Urinary bladder (tissue), 4 donors: ENCODE measurements around the gene TMEM179. TPM values are rescaled to one million over a fixed set of nuclear protein-coding genes. Genes with fewer than 3 reads are reported as not detected.

ENCODE experiments used
- DNase-seq: peaks from one replicate; pipeline ENCODE4 v3.0.0-alpha.2; 2015; ENCODE audit errors: extremely low spot score
- H3K27ac ChIP-seq: one replicate; pipeline ENCODE4 v1.5.1; 2013; ENCODE audit warnings: low read depth, mild to moderate bottlenecking, moderate library complexity
- H3K36me3 ChIP-seq: one replicate; pipeline ENCODE4 v1.6.1; 2013; ENCODE audit warnings: mild to moderate bottlenecking, moderate library complexity; ENCODE audit not compliant: insufficient read depth
- H3K4me1 ChIP-seq: one replicate; pipeline ENCODE4 v1.6.1; 2013; ENCODE audit warnings: mild to moderate bottlenecking, moderate library complexity; ENCODE audit not compliant: insufficient read depth
- H3K4me3 ChIP-seq: one replicate; pipeline ENCODE4 v1.5.1; 2013; ENCODE audit warnings: low read depth, low read length
- WGBS: extraction: QIAGEN DNeasy Blood & Tissue Kit; methylation state at CpG from one replicate; pipeline ENCODE4 v1.1.7; 2013; 5-methylcytosine and 5-hydroxymethylcytosine counted together
- polyA plus RNA-seq: library from polyadenylated mRNA; stranded (reverse); fragments of 200-250 nt; gene quantifications from one replicate; pipeline ENCODE4 v1.2.3, GENCODE V29; 2013
- total RNA-seq: library from RNA; depleted of rRNA; stranded (reverse); fragments of >200 nt; gene quantifications from one replicate; pipeline ENCODE4 v1.2.3, GENCODE V29; 2014
- donor health status: healthy with polysubstance abuse.
- donor health status: healthy.

Gene TMEM179
- total and polyA plus RNA-seq, 2 donors = 1.9 to 3.0 TPM

- H3K4me3 ChIP-seq = no peak overlapping the region
- no peaks in the 10 kb centered on the region for H3K36me3 ChIP-seq
- no peak overlapping the region for H3K27ac ChIP-seq
- DNase-seq = no peak
- H3K4me1 ChIP-seq = no peaks in the 10 kb centered on the region
- 85% methylated on average over 9 of the region's 9 CpGs for WGBS
These were observed 51.8 kb downstream of the TMEM179 start for GRCh38 chr14:104552738-104553125.

- Histone ChIP-seq H3K27ac (no peak overlapping the region), H3K4me1 (no peaks in the 10 kb centered on the region), H3K36me3 (no peaks in the 10 kb centered on the region), H3K4me3 (no peak overlapping the region)
- DNase-seq = no peak
- 85% methylated on average over 33 of the region's 33 CpGs for WGBS
These were observed 52.5 kb downstream of the TMEM179 start for GRCh38 chr14:104551851-104552737.

GRCh38 chr14:104550861-104551728 is 53.5 kb downstream of the TMEM179 start:
- H3K4me3 ChIP-seq = no peak overlapping the region
- no peak for DNase-seq
- 73% methylated on average over 24 of the region's 24 CpGs for WGBS
- no peaks in the 10 kb centered on the region for H3K4me1 ChIP-seq
- H3K36me3 ChIP-seq = no peaks in the 10 kb centered on the region
- H3K27ac ChIP-seq = no peak overlapping the region

- no peaks in the 10 kb centered on the region for H3K36me3 ChIP-seq
- DNase-seq = no peak
These were observed 54.2 kb downstream of the TMEM179 start for GRCh38 chr14:104550340-104550860.

GRCh38 chr14:104549536-104550339 is 54.8 kb downstream of the TMEM179 start:
- H3K4me3 ChIP-seq = no peak overlapping the region
- no peaks in the 10 kb centered on the region for H3K36me3 ChIP-seq
- no peak for DNase-seq
- 89% methylated on average over 8 of the region's 8 CpGs for WGBS
- no peak overlapping the region for H3K27ac ChIP-seq
- no peaks in the 10 kb centered on the region for H3K4me1 ChIP-seq

More at GRCh38 chr14:104550340-104550860, 54.2 kb downstream of the TMEM179 start:
- no peaks in the 10 kb centered on the region for H3K4me1 ChIP-seq
- 82% methylated on average over 13 of the region's 13 CpGs for WGBS
- H3K27ac ChIP-seq = no peak overlapping the region
- H3K4me3 ChIP-seq = no peak overlapping the region

GRCh38 chr14:104548802-104549535 is 55.6 kb downstream of the TMEM179 start:
- no peaks in the 10 kb centered on the region for H3K4me1 ChIP-seq
- WGBS = 44% methylated on average over 15 of the region's 15 CpGs
- DNase-seq = no peak

GRCh38 chr14:104547998-104548700 is 56.4 kb downstream of the TMEM179 start:
- 84% methylated on average over 14 of the region's 14 CpGs for WGBS
- H3K4me3 ChIP-seq = no peak overlapping the region
- no peaks in the 10 kb centered on the region for H3K4me1 ChIP-seq
- H3K36me3 ChIP-seq = no peaks in the 10 kb centered on the region
- no peak for DNase-seq
- no peak overlapping the region for H3K27ac ChIP-seq

More at GRCh38 chr14:104548802-104549535, 55.6 kb downstream of the TMEM179 start:
- Histone ChIP-seq H3K36me3 (no peaks in the 10 kb centered on the region), H3K4me3 (no peak overlapping the region), H3K27ac (no peak overlapping the region)

GRCh38 chr14:104547310-104547997 is 57.1 kb downstream of the TMEM179 start:
- Histone ChIP-seq H3K27ac (no peak overlapping the region), H3K4me1 (no peaks in the 10 kb centered on the region), H3K4me3 (no peak overlapping the region), H3K36me3 (no peaks in the 10 kb centered on the region)
- WGBS = 93% methylated on average over 18 of the region's 18 CpGs
- DNase-seq = no peak

GRCh38 chr14:104546591-104547309 is 57.8 kb downstream of the TMEM179 start:
- no peaks in the 10 kb centered on the region for H3K36me3 ChIP-seq
- no peak for DNase-seq
- H3K4me1 ChIP-seq = no peaks in the 10 kb centered on the region
- WGBS = 85% methylated on average over 19 of the region's 19 CpGs
- H3K4me3 ChIP-seq = no peak overlapping the region
- H3K27ac ChIP-seq = no peak overlapping the region

- no peaks in the 10 kb centered on the region for H3K4me1 ChIP-seq
- no peaks in the 10 kb centered on the region for H3K36me3 ChIP-seq
- 12% methylated on average over 24 of the region's 24 CpGs for WGBS
- no peak for DNase-seq
- H3K27ac ChIP-seq = no peak overlapping the region
- no peak overlapping the region for H3K4me3 ChIP-seq
These were observed 58.5 kb downstream of the TMEM179 start for GRCh38 chr14:104545942-104546501.
